Stimulated activated CD4-positive, alpha-beta T cell treated with anti-CD3 and anti-CD28 coated beads, Interleukin-15, amount 100 ng/mL, for 1 hour (primary cell): ENCODE measurements around the gene IGDCC3.

ENCODE experiments used
- DNase-seq, 2 donors: peaks; one replicate each; pipeline ENCODE4 v3.0.0-alpha.2; 2020; ENCODE audit warnings: low read depth in 1 of 2, low spot score in 1 of 2

The IGDCC3 gene

DNA sequence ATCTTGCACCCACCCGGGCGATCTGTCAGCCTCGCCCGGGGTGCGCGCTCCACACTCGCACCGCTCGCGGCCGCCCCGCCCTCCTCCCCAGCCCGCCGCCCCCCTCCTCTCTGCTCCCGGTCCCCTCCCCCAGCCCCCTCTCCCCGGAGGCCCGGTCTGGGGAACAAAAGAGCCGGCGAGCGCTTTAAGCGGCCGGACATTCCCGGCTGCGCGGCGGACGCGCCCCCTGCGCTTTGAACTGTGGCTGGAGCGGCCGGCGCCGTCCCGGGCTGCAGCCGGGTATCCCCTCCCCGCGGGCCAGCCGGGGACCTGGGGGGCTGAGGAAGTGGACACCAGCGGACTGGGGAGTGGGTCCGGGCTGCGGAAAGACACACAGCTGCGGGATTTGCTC is at the start of gene IGDCC3:
Gene IGDCC3, minus strand, starts transcription at position 27 of the 391 bp plus-strand sequence. CDS start 214 bp downstream, outside the sequence.
- DNase-seq, result no peak

DNA sequence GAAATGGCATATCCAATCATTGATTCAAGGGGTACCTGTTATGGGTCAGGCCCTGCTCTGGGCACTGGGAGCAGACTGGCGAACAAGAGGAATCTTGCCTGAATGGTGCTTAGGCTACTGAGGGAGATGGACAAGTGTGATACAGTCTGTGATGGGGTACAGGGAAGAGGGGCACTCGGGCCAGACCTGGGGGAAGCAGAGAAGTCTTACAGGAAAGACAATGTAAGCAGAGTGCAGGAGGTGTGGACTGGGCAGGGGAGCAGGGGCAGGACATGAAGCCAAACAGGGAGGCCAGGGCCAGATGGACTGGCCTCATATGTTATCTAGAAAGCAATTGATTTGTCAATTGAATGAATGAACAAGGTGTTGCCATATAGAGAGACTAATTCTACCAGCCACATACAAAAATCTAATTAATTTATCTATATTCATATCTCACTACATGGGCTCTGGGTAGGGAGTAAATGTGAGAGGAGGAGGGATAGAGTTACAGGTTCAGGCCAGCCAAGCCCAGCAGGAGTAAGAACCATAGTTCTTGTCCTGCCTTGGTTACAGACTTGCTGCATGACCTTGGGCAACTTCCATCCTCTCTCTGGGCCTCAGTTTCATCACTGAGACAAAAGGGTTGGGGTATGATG is 48.5 kb upstream of the IGDCC3 start:
- no peak for DNase-seq

DNA sequence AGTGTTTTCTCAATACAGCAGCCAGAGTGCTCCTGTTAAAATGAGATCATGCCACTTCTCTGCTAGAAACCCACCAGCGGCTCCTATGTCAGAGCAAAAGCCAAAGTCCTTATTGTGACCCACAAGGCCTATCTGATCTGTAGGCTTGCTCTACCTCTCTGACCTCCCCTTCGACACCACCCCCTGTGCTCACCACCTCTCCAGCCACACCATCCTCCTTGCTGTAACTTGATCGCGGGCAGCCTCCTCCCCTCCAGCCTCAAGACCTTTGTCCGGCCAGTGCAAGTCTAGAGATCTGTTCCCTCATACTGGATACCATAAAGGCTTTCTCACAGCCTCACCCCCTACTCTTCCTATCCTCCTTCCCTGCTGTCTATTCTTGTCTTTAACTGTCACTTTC is 46.9 kb upstream of the IGDCC3 start:
- no peak for DNase-seq

DNA sequence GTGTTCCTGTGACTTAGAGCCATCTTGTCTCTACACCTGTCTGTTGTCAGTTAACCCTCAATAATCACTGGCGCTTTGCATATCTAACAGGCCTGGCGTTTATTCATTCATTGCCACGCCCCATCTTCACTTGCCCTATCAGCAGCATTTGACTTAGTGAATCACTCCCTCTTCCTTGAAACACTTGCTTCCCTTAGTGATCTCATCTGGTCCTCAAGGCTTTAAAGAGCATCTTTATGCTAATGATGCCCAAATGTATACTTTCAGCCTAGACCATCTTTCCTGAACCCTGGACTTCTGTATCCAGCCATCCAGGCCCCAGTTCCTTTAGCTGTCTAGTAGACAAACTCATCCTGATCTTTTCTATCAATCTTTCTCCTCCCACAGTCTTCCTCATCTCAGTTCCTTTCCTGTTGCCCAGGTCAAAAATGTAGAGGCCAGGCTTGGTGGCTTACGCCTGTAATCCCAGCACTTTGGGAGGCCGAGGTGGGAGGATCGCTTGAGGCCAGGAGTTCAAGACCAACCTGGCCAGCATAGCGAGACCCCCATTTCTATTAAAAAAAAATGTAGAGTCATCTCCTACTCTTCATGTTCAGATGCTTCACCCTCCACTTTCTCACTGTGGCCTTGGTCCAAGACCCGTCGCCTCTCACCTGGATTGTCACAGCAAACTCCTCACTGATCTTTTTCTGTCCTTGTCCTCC is 46.3 kb upstream of the IGDCC3 start:
- DNase-seq, result no peak

DNA sequence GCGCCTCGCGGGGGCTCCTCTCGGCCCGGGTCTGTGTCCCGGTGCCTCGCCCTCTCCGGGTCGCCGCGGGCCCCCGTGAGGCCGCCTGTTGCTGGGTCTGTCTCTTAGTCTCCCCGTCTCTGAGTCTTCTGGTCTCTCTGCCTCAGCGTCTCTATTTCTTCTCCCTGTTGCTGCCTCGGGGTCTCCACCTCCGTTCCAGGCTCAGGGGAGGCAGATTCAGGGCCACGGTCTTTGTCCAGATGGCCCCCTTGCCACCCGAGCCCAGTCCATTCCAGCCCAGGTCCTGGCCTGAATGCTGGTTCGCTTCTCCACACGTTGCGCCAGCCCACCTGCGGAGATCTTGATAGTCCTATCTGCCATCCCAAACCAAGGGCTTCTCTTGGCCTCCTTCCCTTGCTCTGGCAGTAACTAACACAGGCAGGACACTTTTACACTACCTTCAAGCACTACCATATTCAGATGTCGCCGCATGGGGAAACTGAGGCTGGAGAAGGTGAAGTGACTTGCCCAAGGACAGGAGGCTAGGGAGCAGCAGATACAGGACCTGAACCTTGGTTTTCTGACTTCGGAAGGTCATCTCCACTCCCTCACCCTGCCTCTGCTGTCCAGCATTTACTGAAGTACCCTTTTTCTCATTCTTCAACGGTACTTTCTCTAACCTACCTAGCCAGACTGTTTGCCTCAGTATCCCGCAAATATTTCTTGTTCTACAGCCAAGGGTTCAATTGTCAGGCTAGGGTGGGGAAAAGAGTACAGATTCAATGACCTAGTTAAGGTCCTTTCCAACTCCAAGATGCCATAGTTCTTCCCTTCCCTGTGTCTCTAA is 45.6 kb upstream of the IGDCC3 start:
- no peak for DNase-seq

DNA sequence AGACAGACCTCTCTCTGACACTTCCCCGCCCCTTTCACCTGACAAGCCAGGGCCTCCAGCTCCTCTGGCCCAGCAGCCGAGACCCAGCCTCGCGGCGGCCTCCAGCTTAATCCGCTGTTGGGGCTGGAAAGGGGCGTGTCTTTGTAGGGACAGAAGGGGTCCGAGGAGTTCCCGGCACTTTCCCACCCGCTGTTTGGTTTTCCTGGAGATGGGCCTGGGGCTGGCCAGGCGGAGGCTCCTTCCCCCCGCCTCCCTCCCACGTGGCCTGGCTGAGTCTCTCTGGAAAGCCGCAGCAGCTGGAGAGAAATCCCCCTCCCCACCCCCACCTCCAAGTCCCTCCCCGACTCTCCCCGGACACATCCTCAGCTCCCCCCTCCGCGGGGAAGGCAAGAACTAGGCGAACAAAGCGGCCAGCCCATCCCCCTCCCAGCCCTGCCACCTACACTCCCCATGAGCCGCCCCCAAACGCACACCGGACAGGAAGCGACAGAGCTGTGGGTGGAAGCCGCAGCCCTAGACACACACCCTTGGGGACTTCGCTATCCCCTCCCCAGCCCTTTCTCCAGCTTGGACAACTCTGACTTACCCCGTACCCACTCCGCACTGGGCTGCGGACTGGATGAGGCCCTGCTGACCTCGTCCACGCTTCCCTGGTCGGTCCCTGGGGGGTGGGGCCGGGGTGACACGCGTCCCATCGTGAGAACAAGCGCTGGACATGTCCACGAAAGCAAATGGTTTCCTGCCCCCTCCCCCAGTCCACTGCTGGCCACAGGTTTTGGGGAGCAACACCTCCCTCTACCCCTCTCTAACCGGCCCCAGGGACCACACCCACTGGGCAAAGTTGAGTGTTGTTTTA is 43.8 kb upstream of the IGDCC3 start:
- DNase-seq, result no peak

DNA sequence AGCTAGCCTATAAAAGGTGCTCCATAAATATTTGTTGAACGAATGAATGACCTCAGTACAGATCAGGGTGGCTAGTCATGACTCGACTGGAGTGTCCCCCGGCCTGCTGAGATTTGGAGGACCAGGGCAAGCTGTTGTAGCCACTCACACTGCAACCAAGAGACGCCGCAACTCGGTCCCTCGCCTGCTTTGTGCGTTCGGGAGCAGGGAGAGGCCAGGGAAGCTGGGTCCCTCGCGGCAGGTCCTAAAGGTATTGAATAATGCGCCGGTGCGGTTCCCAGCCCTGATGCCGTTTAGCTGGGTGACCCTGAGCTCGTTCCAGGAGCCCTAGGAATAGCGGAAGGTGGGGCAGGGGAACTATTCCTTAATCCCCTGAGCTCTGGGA is 43.2 kb upstream of the IGDCC3 start:
- DNase-seq, result no peak

DNA sequence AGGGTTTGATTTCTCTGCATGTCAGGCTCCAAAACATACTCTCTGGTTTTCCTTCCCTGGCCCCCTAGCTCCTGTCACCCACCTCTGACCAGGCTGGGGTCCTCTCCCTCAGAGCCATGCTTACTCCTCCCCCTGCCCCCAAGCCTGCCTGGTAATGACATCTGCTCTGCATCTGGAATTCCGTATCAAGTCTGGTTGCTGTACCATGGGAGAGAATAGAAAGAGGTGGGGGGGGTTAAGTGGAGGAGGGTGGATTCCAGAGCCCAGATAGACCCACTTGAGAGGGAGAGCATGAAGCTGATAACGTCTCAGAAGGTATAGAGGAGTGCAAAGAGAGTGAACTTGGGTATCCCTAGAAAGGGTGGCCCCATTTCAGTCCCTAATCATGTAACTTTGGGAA is 40.8 kb upstream of the IGDCC3 start:
- DNase-seq, result no peak

DNA sequence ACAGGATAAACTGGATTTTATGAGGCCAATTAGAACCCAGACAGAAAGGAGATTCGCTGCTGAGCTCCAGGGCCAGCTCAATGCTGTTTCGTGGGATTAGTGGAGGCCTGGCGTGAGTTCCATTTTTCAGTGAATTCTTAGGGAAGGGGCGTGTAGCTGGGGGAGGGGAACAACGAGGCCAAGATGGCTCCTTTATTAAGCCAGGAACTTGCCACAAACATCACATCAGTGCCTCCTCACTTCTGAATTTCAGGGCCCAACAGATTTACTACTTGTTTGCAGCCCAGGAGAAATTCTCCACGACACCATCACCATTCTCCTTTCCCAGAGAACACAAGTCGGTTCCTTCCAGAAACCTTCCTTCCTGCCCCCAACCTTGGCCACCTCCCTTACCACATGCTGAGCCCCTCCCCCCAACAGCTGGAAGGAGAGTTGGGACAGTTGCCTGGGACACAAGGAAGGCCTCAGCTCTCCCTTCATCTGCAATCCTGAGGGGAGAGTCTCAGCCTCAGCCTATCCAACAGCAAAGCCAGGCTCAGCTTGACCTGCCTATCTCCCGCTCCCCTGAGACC is 39.1 kb upstream of the IGDCC3 start:
- no peak for DNase-seq

DNA sequence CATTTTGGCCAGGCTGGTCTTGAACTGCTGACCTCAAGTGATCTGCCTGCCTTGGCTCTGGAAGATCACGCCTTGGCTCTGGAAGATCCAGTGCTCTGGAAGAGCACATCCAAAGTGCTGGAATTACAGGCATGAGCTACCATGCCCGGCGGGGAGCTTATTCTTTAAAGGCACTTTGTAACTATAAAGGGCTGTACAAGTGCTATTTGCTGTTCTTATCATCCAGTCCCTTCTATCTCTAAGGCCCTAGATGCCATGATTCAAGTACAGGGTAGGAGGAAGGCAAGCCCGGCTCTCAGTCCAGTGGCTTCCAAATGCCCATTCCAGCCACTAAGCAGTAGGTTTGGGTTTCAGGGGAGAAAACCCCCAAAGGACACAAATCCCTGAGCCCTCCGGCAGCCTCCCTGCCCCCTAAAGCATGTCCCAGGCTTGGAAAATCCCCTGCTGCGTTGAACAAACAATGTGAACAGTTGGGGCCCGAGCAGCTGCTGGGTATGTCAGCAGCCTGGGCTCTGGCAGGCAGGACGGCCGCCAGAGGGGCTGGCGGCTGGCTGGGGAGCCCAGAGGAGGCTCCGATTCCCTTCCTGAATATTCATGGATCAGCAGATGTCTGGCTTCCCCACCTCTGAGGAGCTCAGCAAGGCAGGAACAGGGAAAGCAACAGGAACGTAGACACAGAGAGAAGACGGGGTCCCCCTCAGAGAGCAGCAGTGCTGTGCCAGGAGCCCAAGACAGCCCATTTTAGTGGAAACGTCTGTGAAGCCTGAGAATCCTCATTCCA is 37.2 kb upstream of the IGDCC3 start:
- DNase-seq, result no peak

DNA sequence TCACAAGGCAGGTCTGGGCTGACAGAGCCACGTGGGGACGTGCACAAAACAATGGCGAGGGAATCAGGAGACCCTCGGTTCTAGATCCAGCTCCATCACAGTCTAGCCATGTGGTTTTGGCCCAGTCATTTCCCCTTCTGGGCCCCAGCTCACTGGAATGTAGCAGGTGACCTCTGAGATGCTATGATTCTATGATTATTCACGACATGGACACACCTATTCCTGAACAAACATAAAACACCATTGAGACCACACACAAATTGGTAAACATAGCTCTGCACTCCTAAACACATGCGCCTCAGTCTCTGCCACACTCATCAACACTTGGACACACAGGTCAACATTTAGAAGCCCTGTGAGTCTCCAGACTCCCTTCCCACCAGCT is 36.0 kb upstream of the IGDCC3 start:
- no peak for DNase-seq

DNA sequence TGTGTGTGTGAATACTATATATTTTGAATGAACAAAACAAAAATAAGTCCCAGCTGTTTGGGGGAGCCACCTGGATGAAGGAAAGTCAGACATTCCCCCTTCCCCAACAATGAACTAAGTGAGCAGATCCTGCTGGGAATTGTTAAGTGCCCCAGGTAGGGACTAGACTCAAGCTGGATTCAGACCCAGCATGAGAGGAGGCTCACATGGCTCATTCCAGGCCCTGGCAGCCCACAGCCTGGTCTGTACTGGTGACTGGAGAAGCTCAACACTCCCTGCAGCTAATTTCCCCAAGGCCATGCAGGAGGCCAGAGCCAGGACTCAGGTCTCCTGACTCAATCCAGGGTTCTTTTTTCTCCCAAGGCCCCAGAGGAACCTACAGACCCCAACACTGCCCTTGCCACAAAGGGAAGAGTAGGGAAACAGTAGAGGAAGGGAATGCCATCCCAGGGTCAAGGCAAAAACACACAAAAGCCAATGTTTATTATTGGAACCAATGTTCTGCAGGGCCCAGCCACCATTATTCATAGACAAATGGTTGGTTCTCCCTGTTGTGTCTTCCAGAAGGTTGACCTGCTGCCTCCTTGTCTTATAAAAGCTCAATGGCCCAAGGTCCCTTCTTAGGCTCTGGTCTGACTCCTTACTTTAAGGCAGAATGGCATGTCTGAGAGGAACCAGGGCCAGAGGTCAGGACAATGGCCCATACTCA is 35.4 kb upstream of the IGDCC3 start:
- no peak for DNase-seq

DNA sequence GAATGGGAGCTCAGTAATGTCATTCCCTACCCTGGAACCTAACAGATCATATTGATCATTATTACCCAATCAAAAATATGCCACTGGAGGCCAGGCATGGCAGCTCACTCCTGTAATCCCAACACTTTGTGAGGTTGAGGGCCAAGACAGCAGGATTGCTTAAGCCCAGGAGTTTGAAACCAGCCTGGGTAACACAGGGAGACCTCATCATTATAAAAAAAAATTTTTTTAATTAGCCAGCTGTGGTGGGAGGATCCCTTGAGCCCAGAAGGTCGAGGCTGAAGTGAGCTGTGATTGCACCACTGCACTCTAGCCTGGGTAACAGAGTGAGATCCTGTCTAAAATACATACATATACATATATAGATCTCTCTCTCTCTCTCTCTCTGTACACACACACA is 34.8 kb upstream of the IGDCC3 start:
- no peak for DNase-seq

DNA sequence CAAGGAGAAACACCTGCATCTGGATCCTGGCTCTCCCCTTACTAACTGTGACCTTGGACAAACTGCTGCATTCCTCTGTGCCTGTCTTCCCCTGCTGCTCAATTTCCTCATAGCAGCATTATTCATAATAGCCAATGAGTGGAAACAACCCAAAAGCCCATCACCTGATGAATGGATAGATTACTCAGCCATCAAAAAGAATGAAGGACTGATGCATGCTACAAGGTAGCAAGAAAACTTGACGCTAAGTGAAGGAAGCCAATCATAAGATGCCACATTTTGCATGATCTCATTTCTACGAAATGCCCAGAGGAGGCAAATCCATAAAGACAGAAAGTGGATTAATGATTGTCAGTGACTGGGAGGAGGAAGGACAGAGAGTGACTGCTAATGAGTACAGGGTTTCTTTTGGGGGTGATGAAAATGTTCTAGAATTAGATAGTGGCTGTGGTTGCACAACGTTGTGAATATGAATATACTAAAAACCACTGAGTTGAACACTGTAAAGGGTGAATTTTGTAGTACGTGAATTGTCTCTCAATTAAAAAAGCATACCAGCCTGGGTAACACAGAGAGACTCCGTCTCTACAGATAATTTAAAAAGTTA is 33.8 kb upstream of the IGDCC3 start:
- DNase-seq, result no peak

DNA sequence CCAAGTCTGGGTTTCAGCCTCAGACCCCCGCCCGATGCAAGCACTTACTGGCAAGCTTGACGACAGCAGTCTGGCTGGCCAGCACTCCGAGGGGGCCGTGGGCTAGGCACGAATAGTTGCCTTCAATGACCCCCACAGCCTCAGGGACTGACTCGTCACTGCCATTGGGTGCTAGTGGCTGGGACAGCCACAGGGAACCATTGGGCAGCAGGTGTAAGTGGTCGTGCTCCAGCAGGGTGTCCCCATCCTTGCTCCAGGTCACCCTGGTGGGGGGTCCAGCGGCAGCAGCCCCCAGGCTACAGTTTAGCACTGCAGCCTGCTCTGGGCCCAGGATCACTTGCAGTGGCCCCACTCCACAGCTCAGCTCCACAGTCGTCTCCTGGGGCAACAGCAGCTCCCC is 33.2 kb upstream of the IGDCC3 start:
- DNase-seq, result no peak

DNA sequence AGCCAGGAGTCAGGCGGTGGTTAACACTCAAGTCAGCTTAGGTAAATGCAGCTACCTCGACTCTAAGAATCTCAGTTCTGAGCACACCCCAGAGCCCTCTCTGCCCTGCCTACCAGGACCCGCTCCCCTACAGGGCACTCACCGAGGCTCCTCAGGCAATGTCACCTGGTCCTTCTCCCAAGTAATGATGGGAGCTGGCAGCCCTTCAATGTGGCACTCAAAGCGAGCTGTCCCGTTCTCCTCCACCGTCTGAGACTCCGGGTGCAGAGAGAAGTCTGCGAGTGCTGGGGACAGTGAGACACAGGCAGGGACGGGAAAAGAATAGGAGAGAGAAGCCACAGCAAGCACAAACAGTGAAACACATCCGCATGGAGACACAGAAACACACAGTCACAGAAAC is 32.2 kb upstream of the IGDCC3 start:
- DNase-seq, result no peak

DNA sequence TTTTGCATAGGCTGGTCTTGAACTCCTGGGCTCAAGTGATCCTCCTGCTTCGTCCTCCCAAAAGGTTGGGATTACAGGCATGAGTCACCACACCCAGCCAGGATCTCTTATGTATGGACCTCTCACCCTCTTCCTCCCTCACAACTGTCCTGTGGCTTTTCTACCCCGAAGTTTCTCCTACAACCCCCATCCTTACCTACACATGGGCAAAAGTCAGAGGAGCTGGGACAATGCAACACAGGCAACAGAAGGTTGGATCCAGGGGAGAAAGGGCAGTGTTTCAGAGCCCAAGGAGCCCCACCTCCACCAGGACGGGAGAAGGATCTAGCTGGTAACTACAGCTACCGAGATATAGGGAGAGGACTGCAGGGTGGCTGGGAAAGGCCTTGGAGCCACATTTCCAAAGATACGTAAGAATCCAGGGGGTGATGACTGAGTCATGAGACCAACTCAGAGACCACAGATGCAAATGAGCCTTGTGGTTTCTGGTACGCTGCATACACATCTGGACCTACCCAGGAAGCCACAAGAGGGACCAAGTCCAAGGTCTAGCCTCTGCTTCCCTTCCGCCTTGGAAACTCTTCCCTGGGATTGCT is 31.3 kb upstream of the IGDCC3 start:
- no peak for DNase-seq

DNA sequence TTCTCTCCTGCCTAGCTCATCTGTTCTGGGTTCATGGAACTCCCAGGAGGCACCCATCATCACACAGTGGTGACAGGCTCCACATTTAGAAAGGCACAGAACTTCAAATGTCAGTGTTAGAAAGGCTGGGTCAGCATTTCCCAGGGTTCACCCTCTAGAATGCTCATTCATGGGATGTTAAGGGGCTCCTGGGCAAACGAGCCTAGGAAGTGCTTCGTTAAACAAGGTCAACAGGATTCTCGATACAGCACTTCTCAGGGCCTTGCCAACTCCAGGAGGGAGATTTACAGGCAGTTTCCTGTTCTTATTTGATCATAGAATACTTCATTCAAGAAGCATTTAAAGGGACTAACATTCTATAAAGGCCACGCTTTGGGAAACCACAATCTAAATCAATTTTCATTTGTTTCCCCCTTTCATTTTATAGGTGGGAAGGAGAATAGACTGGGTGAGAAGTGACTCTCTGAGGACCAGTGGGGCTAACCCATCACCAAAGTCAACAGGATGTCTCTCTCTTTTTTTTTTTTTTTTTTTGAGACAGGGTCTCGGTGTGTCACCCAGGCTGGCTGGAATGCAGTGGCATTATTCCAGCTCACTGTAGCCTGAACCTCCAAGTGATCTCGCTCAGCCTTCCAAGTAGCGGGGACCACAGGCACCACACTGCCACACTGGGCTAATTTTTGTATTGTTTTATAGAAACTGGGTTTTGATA is 30.7 kb upstream of the IGDCC3 start:
- DNase-seq, result no peak
